CD8-positive, alpha-beta memory T cell (primary cell): ENCODE measurements around the gene IQSEC1. TPM values are rescaled to one million over a fixed set of nuclear protein-coding genes. Genes with fewer than 3 reads are reported as not detected.

ENCODE experiments used
- CTCF ChIA-PET: fragments of 350-600 bp; sonication (Branson Sonifier 250); formaldehyde crosslinking; loops from one replicate; lab custom pipeline; 2021; ENCODE audit warnings: antibody characterized with exemption; lab: Charles Lee
- POLR2A ChIA-PET: fragments of 350-600 bp; sonication (Branson Sonifier 250); formaldehyde crosslinking; loops from one replicate; lab custom pipeline; 2021; ENCODE audit warnings: antibody characterized with exemption; lab: Charles Lee
- DNase-seq, 5 donors: peaks; one replicate each; pipeline versions ENCODE4 v3.0.0 to v3.0.0-alpha.2; 2020 to 2022; ENCODE audit warnings: mixed read lengths in 1 of 5
- H3K27ac ChIP-seq: one replicate; pipeline ENCODE4 v1.7.0; 2013; ENCODE audit warnings: low read depth, mild to moderate bottlenecking, low read length, moderate library complexity
- H3K27me3 ChIP-seq: 2 replicates; pipeline ENCODE4 v1.7.0; 2013; ENCODE audit warnings: low read length, mild to moderate bottlenecking; ENCODE audit not compliant: insufficient read depth, poor library complexity, severe bottlenecking
- H3K36me3 ChIP-seq: 2 replicates; pipeline ENCODE4 v1.7.0; 2013; ENCODE audit warnings: mild to moderate bottlenecking, low read length, moderate library complexity; ENCODE audit not compliant: insufficient read depth
- H3K4me1 ChIP-seq: 2 replicates; pipeline ENCODE4 v1.7.0; 2013; ENCODE audit warnings: mild to moderate bottlenecking, low read length, moderate library complexity; ENCODE audit not compliant: insufficient read depth
- H3K4me3 ChIP-seq: 2 replicates; pipeline ENCODE4 v1.7.0; 2013; ENCODE audit warnings: mild to moderate bottlenecking, low read length
- H3K9me3 ChIP-seq: 2 replicates; pipeline ENCODE4 v1.7.0; 2013; ENCODE audit warnings: mild to moderate bottlenecking, low read length
- H3K27ac Mint-ChIP-seq, 8 donors: one replicate each; pipeline ENCODE4 v1.8.0; 2020 to 2021; ENCODE audit warnings: mixed read lengths in 8 of 8, mild to moderate bottlenecking in 6 of 8, inconsistent platforms in 3 of 8, moderate library complexity in 3 of 8
- H3K27me3 Mint-ChIP-seq, 2 donors: one replicate each; pipeline ENCODE4 v1.8.0; 2020 to 2021; ENCODE audit warnings: mixed read lengths in 2 of 2, mild to moderate bottlenecking in 1 of 2, moderate library complexity in 1 of 2
- H3K36me3 Mint-ChIP-seq, 3 donors: one replicate each; pipeline ENCODE4 v1.8.0; 2020 to 2021; ENCODE audit warnings: mixed read lengths in 3 of 3, inconsistent platforms in 1 of 3, mild to moderate bottlenecking in 1 of 3
- H3K4me1 Mint-ChIP-seq, 3 donors: one replicate each; pipeline ENCODE4 v1.8.0; 2020 to 2021; ENCODE audit warnings: mixed read lengths in 3 of 3, inconsistent platforms in 1 of 3, mild to moderate bottlenecking in 1 of 3
- H3K4me3 Mint-ChIP-seq, 7 donors: one replicate each; pipeline ENCODE4 v1.8.0; 2020 to 2021; ENCODE audit warnings: mixed read lengths in 7 of 7, mild to moderate bottlenecking in 6 of 7, moderate library complexity in 4 of 7, inconsistent platforms in 2 of 7
- H3K9me3 Mint-ChIP-seq, 5 donors: one replicate each; pipeline ENCODE4 v1.8.0; 2020 to 2022; ENCODE audit warnings: mixed read lengths in 5 of 5, mild to moderate bottlenecking in 3 of 5, moderate library complexity in 2 of 5, inconsistent platforms in 1 of 5
- polyA plus RNA-seq: library from polyadenylated mRNA; unstranded; fragments of 300-500 nt; fragmentation: Illumina TruSeq; gene quantifications from one replicate; pipeline ENCODE4 v1.2.3, GENCODE V29; 2021
- total RNA-seq, 2 experiments: library from RNA; stranded (reverse); gene quantifications; one replicate each; pipeline ENCODE4 v1.2.3, GENCODE V29; 2021

The IQSEC1 gene
- total and polyA plus RNA-seq, 3 experiments from 2014 or later: 18.5 to 33.7 (median 19.8) TPM

DNA sequence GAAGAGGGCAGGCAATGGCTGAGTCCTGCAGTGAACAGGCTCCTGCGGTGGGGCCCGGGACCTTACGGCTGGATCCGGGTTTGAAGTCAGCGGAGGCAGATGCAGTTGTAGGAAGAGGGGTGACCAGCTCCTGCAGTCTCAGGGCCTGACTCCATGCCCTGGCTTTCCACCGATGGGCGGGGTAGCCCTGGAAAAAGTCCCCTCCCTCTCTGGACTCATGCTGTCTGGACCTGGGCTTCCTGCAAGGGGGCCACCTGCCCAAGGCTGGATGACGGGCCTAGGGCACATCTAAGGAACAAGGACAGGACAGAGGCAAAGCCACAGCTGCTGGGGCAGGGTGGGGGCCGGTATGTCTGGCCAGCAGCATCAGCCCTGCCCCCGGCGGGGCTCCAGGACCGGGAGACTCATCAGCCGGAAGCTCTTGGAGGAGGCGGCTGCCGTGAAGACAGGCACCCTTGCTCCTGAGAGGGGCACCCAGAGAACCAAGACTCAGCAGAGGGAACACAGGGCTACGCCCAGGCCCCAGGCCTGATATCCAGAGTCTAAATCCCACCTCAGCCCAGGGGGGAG, 12.8 kb downstream of the IQSEC1 start:
- no peak for DNase-seq
- CTCF ChIA-PET: no interaction called here

DNA sequence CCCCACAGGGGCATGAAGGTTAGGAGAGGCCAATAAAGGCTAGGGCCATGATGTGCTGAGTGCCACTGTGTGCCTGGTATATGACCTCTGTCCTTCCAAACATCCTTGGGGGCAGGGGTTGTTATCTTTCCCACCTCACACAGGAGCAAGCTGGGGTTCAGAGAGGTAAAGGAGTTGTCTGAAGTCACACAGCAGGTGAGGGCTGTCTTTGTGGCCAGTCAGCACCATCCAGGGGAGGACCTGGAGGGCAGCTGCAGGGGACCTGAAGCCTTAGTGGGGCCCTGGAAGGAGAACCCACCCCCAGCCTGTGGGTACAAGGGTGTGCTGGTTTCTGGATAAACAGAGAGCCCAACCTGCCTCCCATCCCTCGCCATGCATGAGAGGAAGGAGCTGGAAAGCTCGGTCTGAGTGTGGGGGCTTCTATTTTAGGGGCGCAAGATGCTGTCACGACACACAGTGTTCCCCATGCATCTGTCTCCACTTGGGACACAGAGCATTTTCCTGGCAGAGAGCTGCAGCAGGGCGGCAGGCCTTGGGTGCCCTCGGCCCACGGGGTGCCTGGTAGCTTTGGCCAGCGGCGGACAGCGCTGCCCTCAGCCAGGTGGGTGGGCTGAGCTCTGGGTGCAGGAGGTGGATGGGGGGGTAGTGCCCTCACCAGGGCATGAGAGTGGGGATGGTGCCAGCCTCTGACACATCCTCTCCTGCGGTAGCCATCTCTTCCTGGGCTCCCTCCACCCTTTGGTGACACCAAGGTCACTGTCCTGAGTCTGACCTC, 14.7 kb downstream of the IQSEC1 start:
- H3K27ac ChIP-seq: no peak overlapping the region
- Mint-ChIP-seq H3K9me3 (no peaks in the 10 kb centered on the region), H3K4me3 (no peak overlapping the region), H3K27ac (no peak overlapping the region), H3K4me1 (peaks cover 0 to 3% (median 0%) of the 10 kb centered on the region in 3 donors), H3K36me3 (peaks cover 0 to 2% (median 0%) of the 10 kb centered on the region in 3 donors), H3K27me3 (peaks cover 0 to 1% of the 10 kb centered on the region in 2 donors)
- H3K4me3 ChIP-seq: no peak overlapping the region
- H3K4me1 ChIP-seq: no peaks in the 10 kb centered on the region
- no peaks in the 10 kb centered on the region for H3K36me3 ChIP-seq
- H3K9me3 ChIP-seq: no peaks in the 10 kb centered on the region
- POLR2A ChIA-PET: no interaction called here
- no peak for DNase-seq
- H3K27me3 ChIP-seq: no peaks in the 10 kb centered on the region
- CTCF ChIA-PET: interaction anchor here (1.0 kb wide), 1 partner anchor 10 kb away, joined by 4 read pairs; no protein-coding TSS in a partner anchor

More for the DNA sequence above, 12.8 kb downstream of the IQSEC1 start:
- Mint-ChIP-seq H3K36me3 (peaks cover 0 to 4% (median 2%) of the 10 kb centered on the region in 3 donors), H3K4me1 (peaks cover 1 to 4% (median 3%) of the 10 kb centered on the region in 3 donors), H3K27me3 (peaks cover 0 to 1% of the 10 kb centered on the region in 2 donors), H3K27ac (no peak overlapping the region), H3K4me3 (no peak overlapping the region), H3K9me3 (no peaks in the 10 kb centered on the region)
- H3K9me3 ChIP-seq: no peaks in the 10 kb centered on the region
- H3K36me3 ChIP-seq: no peaks in the 10 kb centered on the region
- H3K27ac ChIP-seq: no peak overlapping the region
- POLR2A ChIA-PET: no interaction called here
- H3K4me1 ChIP-seq: no peaks in the 10 kb centered on the region
- no peaks in the 10 kb centered on the region for H3K27me3 ChIP-seq
- no peak overlapping the region for H3K4me3 ChIP-seq

DNA sequence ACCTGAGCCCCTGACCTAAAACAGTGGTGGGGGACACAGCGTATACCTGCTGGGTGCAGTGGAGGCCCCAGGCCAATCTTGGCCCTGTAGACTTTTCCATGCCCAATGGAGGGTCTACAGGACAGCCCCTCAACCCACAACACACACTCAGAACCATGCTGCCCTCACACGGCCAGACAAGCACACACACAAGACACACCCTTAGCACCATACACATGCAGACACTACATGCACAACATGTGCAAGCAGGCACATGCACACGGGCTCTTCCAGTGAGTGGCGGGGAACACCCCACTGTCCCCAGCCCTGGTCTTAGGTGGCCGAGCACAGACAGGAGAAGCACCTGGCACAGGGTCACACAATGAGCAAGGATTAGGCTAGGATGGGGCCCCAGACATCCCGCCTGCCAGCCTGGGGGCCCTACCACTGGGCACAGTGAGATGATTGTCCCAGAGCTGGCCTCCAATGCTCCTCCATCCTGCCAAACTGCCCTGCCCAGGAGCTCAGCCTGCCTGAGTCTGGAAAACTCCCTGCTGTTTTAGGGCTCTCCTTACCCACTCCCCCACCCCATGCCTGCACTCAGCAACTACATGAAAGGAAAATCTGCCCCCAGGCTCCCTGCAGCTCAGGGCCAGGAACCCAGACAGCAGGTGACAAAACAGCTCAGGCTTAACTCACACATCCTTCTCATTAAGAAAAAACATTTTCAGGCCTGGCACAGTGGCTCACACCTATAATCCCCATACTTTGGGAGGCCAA, 15.8 kb downstream of the IQSEC1 start:
- Mint-ChIP-seq H3K27me3 (no peaks in the 10 kb centered on the region), H3K4me3 (no peak overlapping the region), H3K4me1 (peaks cover 0 to 5% (median 1%) of the 10 kb centered on the region in 3 donors), H3K9me3 (no peaks in the 10 kb centered on the region), H3K36me3 (peaks cover 0 to 2% (median 0%) of the 10 kb centered on the region in 3 donors), H3K27ac (peak overlapping the region in 1 of 8 donors; percentile 22)
- Histone ChIP-seq H3K27me3 (no peaks in the 10 kb centered on the region), H3K36me3 (no peaks in the 10 kb centered on the region), H3K4me3 (no peak overlapping the region), H3K27ac (no peak overlapping the region), H3K9me3 (no peaks in the 10 kb centered on the region), H3K4me1 (no peaks in the 10 kb centered on the region)
- DNase-seq: no peak
- POLR2A ChIA-PET: no interaction called here
- CTCF ChIA-PET: no interaction called here

DNA sequence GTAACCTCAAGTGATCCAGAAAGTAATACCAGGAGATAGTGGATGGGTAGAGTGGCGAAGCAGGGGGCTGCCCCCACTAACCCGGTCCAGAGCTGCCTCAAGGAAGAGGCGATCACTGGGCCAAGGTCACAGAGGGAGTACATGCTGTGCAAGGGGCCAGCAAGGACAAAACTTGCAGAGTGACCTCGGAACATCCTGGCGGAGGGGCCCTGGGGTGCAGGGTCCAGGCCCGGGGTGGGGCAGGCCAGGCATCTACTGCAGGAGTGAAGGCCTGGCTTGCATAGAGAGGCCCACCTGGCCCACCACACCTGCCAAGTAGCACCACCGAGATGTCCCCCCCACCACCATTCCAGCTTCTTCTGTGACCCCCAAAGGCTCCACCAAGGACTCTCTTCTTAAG, 17.6 kb downstream of the IQSEC1 start:
- no peaks in the 10 kb centered on the region for H3K36me3 Mint-ChIP-seq
- no peak overlapping the region for H3K4me3 ChIP-seq
- no peaks in the 10 kb centered on the region for H3K4me1 ChIP-seq
- ChIA-PET POLR2A (no interaction called here), CTCF (no interaction called here)
- no peaks in the 10 kb centered on the region for H3K36me3 ChIP-seq
- H3K9me3 Mint-ChIP-seq: no peaks in the 10 kb centered on the region
- no peaks in the 10 kb centered on the region for H3K27me3 ChIP-seq
- no peaks in the 10 kb centered on the region for H3K27me3 Mint-ChIP-seq
- H3K4me1 Mint-ChIP-seq: peaks cover 0 to 5% (median 4%) of the 10 kb centered on the region in 3 donors
- H3K27ac ChIP-seq: no peak overlapping the region
- no peak overlapping the region for H3K4me3 Mint-ChIP-seq
- no peaks in the 10 kb centered on the region for H3K9me3 ChIP-seq
- no peak for DNase-seq
- peak overlapping the region in 2 of 8 donors; percentile 56 to 72 for H3K27ac Mint-ChIP-seq

DNA sequence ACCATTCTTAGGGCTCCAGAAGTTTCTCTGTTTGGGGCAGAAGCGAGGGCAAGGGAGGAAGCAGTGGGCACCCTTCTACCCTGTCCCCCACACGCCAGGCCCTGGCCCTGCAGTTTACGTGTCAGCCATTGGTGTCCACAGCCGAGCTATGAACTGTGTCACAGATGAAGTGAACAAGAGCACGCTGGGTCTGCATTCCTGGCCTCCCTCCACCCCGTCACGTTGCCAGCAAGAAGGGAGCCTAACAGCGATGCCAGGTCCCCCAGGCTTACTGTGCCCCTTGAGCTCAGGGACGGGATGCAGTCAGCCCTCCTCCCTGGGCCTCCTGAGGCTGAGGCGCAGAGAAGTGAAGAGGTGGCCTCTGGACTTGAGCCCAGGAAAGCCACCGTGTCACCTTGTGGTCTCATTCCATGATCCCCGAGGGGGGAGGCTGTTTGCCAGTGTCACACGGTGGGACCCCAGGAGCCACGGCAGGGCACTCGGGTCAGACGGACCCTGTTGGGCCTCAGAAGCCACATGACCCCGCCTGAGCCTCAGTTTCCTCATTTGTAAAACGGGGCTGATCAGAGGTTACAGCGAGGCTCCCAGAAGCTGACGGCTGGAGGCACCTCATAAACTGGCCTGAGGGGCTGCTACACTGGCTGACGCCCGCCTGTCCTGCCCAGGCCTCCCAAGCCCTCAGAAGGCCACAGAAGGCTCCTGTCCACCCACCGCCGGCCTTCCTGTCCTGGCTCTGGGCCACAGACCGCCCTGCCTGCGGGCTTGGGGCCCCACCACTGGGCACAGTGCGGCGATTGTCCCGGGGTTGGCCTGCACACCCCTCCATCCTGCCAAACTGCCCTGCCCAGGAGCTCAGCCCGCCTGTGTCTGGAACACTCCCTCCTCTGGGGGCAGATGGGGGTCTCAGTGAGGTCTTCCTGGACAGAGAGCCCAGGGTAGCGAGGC, 18.6 kb downstream of the IQSEC1 start:
- peaks cover 0 to 5% (median 4%) of the 10 kb centered on the region in 3 donors for H3K4me1 Mint-ChIP-seq
- Histone ChIP-seq H3K27me3 (no peaks in the 10 kb centered on the region), H3K27ac (no peak overlapping the region), H3K36me3 (no peaks in the 10 kb centered on the region), H3K4me1 (no peaks in the 10 kb centered on the region), H3K9me3 (no peaks in the 10 kb centered on the region), H3K4me3 (no peak overlapping the region)
- no peaks in the 10 kb centered on the region for H3K36me3 Mint-ChIP-seq
- H3K27ac Mint-ChIP-seq: peak overlapping the region in 1 of 8 donors; percentile 67
- CTCF ChIA-PET: no interaction called here
- H3K4me3 Mint-ChIP-seq: no peak overlapping the region
- DNase-seq: no peak
- no peaks in the 10 kb centered on the region for H3K27me3 Mint-ChIP-seq
- no peaks in the 10 kb centered on the region for H3K9me3 Mint-ChIP-seq
- POLR2A ChIA-PET: interaction anchor here (1.2 kb wide), 1 partner anchor 146 kb away, joined by 3 read pairs; no protein-coding TSS in a partner anchor

DNA sequence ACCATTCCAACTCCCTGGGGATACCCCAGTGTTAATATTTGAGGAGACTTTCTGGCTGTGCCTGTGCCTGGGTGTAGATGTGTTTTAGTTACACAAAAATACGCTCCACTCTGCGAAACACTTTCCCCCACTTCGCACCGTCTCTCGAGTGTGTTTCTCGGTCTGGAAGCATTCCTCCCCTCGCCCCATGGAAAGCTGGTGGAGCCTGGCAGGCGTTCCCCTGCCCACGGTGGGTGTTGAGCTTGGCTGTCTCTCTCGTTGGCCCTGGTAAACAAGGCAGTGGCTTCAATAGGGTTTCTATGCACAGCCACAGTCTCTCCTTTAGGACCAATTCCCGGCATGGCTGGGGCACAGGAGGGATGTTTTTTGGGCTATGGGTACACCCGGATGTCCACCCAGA, 19.3 kb downstream of the IQSEC1 start:
- Mint-ChIP-seq H3K27ac (peak overlapping the region in 1 of 8 donors; percentile 3), H3K4me1 (peaks cover 0 to 7% (median 5%) of the 10 kb centered on the region in 3 donors), H3K36me3 (no peaks in the 10 kb centered on the region), H3K9me3 (no peaks in the 10 kb centered on the region), H3K4me3 (no peak overlapping the region), H3K27me3 (no peaks in the 10 kb centered on the region)
- Histone ChIP-seq H3K27ac (no peak overlapping the region), H3K36me3 (no peaks in the 10 kb centered on the region), H3K4me1 (no peaks in the 10 kb centered on the region), H3K27me3 (no peaks in the 10 kb centered on the region), H3K4me3 (no peak overlapping the region), H3K9me3 (no peaks in the 10 kb centered on the region)
- no peak for DNase-seq
- ChIA-PET POLR2A (interaction anchor here (1.2 kb wide), 1 partner anchor 145 kb away, joined by 3 read pairs; no protein-coding TSS in a partner anchor), CTCF (no interaction called here)

DNA sequence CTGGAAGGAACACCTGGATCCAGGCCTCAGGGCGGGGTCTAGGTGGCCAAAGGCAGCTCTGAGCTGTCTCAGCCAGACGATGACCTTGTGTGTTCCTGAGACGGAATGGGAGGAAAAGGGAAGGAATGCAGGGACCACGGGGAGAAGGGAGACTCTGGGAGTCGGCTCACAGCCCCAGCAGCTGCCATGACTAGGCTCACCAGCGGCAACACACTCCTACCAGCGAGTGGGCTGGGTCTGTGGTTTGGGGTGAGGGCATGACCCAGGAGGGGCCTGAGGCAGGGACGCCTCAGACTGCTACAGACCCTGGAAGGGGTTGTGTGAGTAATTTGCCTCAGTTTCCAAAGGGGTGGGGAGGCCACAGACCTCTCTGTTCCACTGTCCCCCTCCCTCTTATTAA, 19.8 kb downstream of the IQSEC1 start:
- Mint-ChIP-seq H3K27me3 (no peaks in the 10 kb centered on the region), H3K36me3 (no peaks in the 10 kb centered on the region), H3K27ac (peak overlapping the region in 1 of 8 donors; percentile 64), H3K9me3 (no peaks in the 10 kb centered on the region), H3K4me1 (peaks cover 0 to 7% (median 5%) of the 10 kb centered on the region in 3 donors), H3K4me3 (no peak overlapping the region)
- Histone ChIP-seq H3K4me3 (no peak overlapping the region), H3K36me3 (no peaks in the 10 kb centered on the region), H3K27ac (no peak overlapping the region), H3K4me1 (no peaks in the 10 kb centered on the region), H3K9me3 (no peaks in the 10 kb centered on the region), H3K27me3 (no peaks in the 10 kb centered on the region)
- DNase-seq: no peak
- ChIA-PET POLR2A (interaction anchor here (1.2 kb wide), 1 partner anchor 144 kb away, joined by 3 read pairs; no protein-coding TSS in a partner anchor), CTCF (no interaction called here)
